ENCODE measurements around the gene CCNE1. TPM values are rescaled to one million over a fixed set of nuclear protein-coding genes. Genes with fewer than 3 reads are reported as not detected.

The CCNE1 gene
- total RNA-seq, 1 donor from 2014 or later = 16.5 TPM

GRCh38 chr19:29812080-29812880 is 489 bp downstream of the CCNE1 start:
- TF ChIP-seq, protein P1, sequence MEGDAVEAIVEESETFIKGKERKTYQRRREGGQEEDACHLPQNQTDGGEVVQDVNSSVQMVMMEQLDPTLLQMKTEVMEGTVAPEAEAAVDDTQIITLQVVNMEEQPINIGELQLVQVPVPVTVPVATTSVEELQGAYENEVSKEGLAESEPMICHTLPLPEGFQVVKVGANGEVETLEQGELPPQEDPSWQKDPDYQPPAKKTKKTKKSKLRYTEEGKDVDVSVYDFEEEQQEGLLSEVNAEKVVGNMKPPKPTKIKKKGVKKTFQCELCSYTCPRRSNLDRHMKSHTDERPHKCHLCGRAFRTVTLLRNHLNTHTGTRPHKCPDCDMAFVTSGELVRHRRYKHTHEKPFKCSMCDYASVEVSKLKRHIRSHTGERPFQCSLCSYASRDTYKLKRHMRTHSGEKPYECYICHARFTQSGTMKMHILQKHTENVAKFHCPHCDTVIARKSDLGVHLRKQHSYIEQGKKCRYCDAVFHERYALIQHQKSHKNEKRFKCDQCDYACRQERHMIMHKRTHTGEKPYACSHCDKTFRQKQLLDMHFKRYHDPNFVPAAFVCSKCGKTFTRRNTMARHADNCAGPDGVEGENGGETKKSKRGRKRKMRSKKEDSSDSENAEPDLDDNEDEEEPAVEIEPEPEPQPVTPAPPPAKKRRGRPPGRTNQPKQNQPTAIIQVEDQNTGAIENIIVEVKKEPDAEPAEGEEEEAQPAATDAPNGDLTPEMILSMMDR (IDR thresholded peaks at IDR 0.05; ENCODE audit: unreplicated experiment) = no peak
- H3K27ac Mint-ChIP-seq = peak overlapping the region; percentile 67
- H3K9me3 Mint-ChIP-seq (ENCODE audit: low read depth) = no peaks in the 10 kb centered on the region
- peak; percentile 28 for DNase-seq (ENCODE audit: low spot score, unreplicated experiment)
- peak overlapping the region; percentile 81 for H3K4me3 Mint-ChIP-seq (ENCODE audit: low read depth)
- peaks cover 6% of the 10 kb centered on the region for H3K27me3 Mint-ChIP-seq
- H3K36me3 Mint-ChIP-seq (ENCODE audit: insufficient read depth) = peaks cover 3% of the 10 kb centered on the region
- H3K4me1 Mint-ChIP-seq (ENCODE audit: low read depth) = peaks cover 3% of the 10 kb centered on the region

DNA sequence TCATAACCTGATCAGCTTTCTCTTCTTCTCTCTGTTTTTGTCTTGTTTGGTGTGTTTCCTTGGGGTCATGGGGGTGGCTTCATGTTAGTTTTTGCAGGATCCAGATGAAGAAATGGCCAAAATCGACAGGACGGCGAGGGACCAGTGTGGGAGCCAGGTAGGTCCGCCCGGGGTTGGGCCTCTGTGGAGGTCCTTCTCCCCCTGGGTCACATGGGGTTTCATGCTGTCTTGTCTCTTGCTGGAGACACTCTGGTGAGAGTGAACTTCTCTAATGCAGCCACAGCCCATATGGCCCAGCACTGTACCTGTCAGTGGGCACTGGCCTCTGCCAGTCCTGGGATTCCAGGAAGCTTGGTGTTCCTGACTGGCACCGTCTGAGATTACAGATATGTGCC is 1.1 kb downstream of the CCNE1 start:
- Mint-ChIP-seq H3K4me1 (ENCODE audit: low read depth) (peaks cover 3% of the 10 kb centered on the region), H3K9me3 (ENCODE audit: low read depth) (no peaks in the 10 kb centered on the region), H3K36me3 (ENCODE audit: insufficient read depth) (peaks cover 3% of the 10 kb centered on the region), H3K27ac (peak overlapping the region; percentile 67), H3K4me3 (ENCODE audit: low read depth) (peak overlapping the region; percentile 81), H3K27me3 (peaks cover 6% of the 10 kb centered on the region)
- DNase-seq (ENCODE audit: low spot score, unreplicated experiment) = no peak
- TF ChIP-seq, protein P1 (IDR thresholded peaks at IDR 0.05; ENCODE audit: unreplicated experiment) = no peak

- DNase-seq (ENCODE audit: low spot score, unreplicated experiment) = no peak
- H3K27me3 Mint-ChIP-seq = peaks cover 6% of the 10 kb centered on the region
- H3K36me3 Mint-ChIP-seq (ENCODE audit: insufficient read depth) = peaks cover 3% of the 10 kb centered on the region
- peak overlapping the region; percentile 22 for H3K27ac Mint-ChIP-seq
- TF ChIP-seq, protein P1 (IDR thresholded peaks at IDR 0.05; ENCODE audit: unreplicated experiment) = no peak
- no peaks in the 10 kb centered on the region for H3K9me3 Mint-ChIP-seq (ENCODE audit: low read depth)
- peak overlapping the region; percentile 66 for H3K4me3 Mint-ChIP-seq (ENCODE audit: low read depth)
- H3K4me1 Mint-ChIP-seq (ENCODE audit: low read depth) = peaks cover 3% of the 10 kb centered on the region
Measured at GRCh38 chr19:29813642-29814041, 1.9 kb downstream of the CCNE1 start.

- DNase-seq (ENCODE audit: low spot score, unreplicated experiment) = no peak
- Mint-ChIP-seq H3K4me1 (ENCODE audit: low read depth) (peaks cover 3% of the 10 kb centered on the region), H3K27me3 (peaks cover 6% of the 10 kb centered on the region), H3K27ac (no peak overlapping the region), H3K4me3 (ENCODE audit: low read depth) (no peak overlapping the region), H3K36me3 (ENCODE audit: insufficient read depth) (peaks cover 5% of the 10 kb centered on the region), H3K9me3 (ENCODE audit: low read depth) (no peaks in the 10 kb centered on the region)
- TF ChIP-seq, protein P1 (IDR thresholded peaks at IDR 0.05; ENCODE audit: unreplicated experiment) = no peak
Measured at GRCh38 chr19:29815231-29815630, 3.4 kb downstream of the CCNE1 start.

DNA sequence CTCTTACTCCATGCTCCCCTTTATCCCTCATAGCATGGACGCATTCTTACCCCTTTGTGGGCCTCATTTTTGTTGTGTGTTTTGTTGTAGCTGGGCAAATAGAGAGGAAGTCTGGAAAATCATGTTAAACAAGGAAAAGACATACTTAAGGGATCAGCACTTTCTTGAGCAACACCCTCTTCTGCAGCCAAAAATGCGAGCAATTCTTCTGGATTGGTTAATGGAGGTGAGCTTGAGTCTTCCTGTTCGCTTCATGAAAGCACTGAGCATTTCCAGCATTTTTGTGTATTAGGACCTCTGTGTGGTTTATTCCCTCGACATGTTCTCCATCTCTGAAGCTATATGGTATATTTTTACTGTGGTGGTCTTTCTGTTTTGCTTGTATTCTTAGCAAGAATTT is 5.5 kb downstream of the CCNE1 start:
- Mint-ChIP-seq H3K27ac (no peak overlapping the region), H3K9me3 (ENCODE audit: low read depth) (no peaks in the 10 kb centered on the region)
- TF ChIP-seq, protein P1 (IDR thresholded peaks at IDR 0.05; ENCODE audit: unreplicated experiment) = no peak

More for the DNA sequence above, 5.5 kb downstream of the CCNE1 start:
- Mint-ChIP-seq H3K36me3 (ENCODE audit: insufficient read depth) (peaks cover 8% of the 10 kb centered on the region), H3K27me3 (peaks cover 6% of the 10 kb centered on the region), H3K4me3 (ENCODE audit: low read depth) (no peak overlapping the region), H3K4me1 (ENCODE audit: low read depth) (peaks cover 3% of the 10 kb centered on the region)
- DNase-seq (ENCODE audit: low spot score, unreplicated experiment) = no peak

Measured in progenitor cell of endocrine pancreas (in vitro differentiated cells).